ENCODE data around the gene TEX19. TPM values are rescaled to one million over a fixed set of nuclear protein-coding genes. Genes with fewer than 3 reads are reported as not detected.

TEX19 gene
- total and polyA plus RNA-seq, 9 of the 15 experiments (the other 6 are each of a cell fraction or from before 2014, with no cell fraction given), result 0.10 to 4.9 (median 1.9) TPM

DNA sequence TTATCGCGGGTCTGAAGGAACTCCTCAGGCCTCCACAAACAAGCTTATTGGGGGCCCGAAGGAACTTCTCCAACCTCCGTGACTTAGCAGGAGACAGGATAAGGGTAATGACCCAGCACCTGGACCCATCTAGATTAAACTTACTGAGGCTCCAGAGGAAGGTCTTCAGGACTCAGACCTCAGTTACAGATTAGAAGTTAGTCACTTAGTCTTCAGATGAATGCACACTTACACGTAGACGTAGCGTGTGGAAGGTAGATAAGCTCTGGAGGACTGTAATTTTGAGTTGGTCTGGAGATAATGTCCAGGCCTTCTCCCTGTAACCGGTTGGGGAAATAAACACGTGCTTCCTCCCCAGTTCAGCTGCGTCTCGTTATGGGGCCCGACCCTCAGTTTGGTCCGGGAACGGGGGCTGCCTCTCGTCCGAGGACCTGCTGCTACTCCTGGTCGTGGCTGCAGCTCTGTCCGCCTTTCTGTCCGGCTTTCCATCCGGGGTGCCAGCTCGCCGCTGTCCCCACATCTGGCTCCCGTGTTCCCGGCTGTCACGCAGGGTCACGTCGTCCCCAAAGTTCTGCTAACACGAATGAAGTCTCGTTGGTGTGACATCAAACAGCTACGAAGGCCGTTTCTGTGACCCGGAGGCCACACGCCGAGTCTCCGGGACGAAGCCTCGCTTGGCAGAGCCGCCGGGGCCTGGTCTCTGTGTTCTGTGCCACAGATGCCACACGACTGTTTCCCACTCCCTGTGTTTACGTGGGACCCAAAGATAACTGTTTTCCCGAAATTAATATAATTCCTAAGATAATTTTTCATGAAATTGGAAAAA lies 13.7 kb upstream of the TEX19 start (continued):
- TF ChIP-seq POLR2AphosphoS5 (IDR thresholded peaks at IDR 0.05; ENCODE audit: control insufficient read depth, insufficient read depth, low read depth, low read length) (peak; percentile 97), KDM2B (CRISPR knock-in tag; IDR thresholded peaks at IDR 0.05) (0 out of 2 replicates have a peak, but pooled peaks have one; percentile 4), TAL1 (IDR thresholded peaks at IDR 0.05) (peak; percentile 97), MAZ (CRISPR knock-in tag; conservative IDR thresholded peaks at IDR 0.05 in 1 of 2, IDR thresholded peaks at IDR 0.05 in 1 of 2) (peak; percentile 62 to 81), ZBED1 (IDR thresholded peaks at IDR 0.05) (peak; percentile 62; the same call in 1 of the 2 replicates), RBM15 (IDR thresholded peaks at IDR 0.05; ENCODE audit: insufficient read depth, low read length) (no peak), ETS1 (conservative IDR thresholded peaks at IDR 0.05; ENCODE audit: control insufficient read depth, low read depth, low read length) (peak; percentile 47; the same call in 1 of the 2 replicates), RBBP5 (IDR thresholded peaks at IDR 0.05; ENCODE audit: borderline replicate concordance, insufficient read depth, low read length, poor library complexity, severe bottlenecking) (peak; percentile 68), KLF6 (CRISPR knock-in tag; IDR thresholded peaks at IDR 0.05; ENCODE audit: borderline replicate concordance) (peak; percentile 61; the same call in 1 of the 2 replicates), POU5F1 (IDR thresholded peaks at IDR 0.05; ENCODE audit: borderline replicate concordance, low read depth, low read length, partially characterized antibody) (no peak), ZNF699 (CRISPR knock-in tag; IDR thresholded peaks at IDR 0.05; ENCODE audit: insufficient replicate concordance) (peak; percentile 7), RNF2 (IDR thresholded peaks at IDR 0.05) (peak; percentile 96), KLF16 (IDR thresholded peaks at IDR 0.05) (peak; percentile 95), ZNF668 (CRISPR knock-in tag; IDR thresholded peaks at IDR 0.05) (peak; percentile 93), ZNF175 (CRISPR knock-in tag; IDR thresholded peaks at IDR 0.05; ENCODE audit: low read depth) (peak; percentile 92; the same call in 1 of the 2 replicates)
- TF ChIP-seq, protein P1, sequence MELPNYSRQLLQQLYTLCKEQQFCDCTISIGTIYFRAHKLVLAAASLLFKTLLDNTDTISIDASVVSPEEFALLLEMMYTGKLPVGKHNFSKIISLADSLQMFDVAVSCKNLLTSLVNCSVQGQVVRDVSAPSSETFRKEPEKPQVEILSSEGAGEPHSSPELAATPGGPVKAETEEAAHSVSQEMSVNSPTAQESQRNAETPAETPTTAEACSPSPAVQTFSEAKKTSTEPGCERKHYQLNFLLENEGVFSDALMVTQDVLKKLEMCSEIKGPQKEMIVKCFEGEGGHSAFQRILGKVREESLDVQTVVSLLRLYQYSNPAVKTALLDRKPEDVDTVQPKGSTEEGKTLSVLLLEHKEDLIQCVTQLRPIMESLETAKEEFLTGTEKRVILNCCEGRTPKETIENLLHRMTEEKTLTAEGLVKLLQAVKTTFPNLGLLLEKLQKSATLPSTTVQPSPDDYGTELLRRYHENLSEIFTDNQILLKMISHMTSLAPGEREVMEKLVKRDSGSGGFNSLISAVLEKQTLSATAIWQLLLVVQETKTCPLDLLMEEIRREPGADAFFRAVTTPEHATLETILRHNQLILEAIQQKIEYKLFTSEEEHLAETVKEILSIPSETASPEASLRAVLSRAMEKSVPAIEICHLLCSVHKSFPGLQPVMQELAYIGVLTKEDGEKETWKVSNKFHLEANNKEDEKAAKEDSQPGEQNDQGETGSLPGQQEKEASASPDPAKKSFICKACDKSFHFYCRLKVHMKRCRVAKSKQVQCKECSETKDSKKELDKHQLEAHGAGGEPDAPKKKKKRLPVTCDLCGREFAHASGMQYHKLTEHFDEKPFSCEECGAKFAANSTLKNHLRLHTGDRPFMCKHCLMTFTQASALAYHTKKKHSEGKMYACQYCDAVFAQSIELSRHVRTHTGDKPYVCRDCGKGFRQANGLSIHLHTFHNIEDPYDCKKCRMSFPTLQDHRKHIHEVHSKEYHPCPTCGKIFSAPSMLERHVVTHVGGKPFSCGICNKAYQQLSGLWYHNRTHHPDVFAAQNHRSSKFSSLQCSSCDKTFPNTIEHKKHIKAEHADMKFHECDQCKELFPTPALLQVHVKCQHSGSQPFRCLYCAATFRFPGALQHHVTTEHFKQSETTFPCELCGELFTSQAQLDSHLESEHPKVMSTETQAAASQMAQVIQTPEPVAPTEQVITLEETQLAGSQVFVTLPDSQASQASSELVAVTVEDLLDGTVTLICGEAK (IDR thresholded peaks at IDR 0.05), result peak; percentile 56; the same call in 1 of the 2 replicates
- TF ChIP-seq, protein P1 (CRISPR knock-in tag; IDR thresholded peaks at IDR 0.05), result no peak
